PC-3 (cell line): Measurements from ENCODE around the gene HS3ST2. TPM values are rescaled to one million over a fixed set of nuclear protein-coding genes. Genes with fewer than 3 reads are reported as not detected.

Source experiments
- ATAC-seq: fragments of 200-7000 bp; cut with Tn5 transposase; 2 replicates; pipeline ENCODE4 v1.9.1; 2020; ENCODE audit warnings: mild to moderate bottlenecking, moderate library complexity
- BruUV-seq: library from RNA; stranded (reverse); fragments of 400-500 nt; replicated peaks from 2 replicates; lab custom pipeline; 2021; lab: Mats Ljungman, UMichigan
- CTCF ChIA-PET: fragments of 300-600 bp; sonication (Branson Sonifier 250); formaldehyde crosslinking; loops from one replicate; lab custom pipeline; 2022; ENCODE audit warnings: antibody characterized with exemption; lab: Charles Lee
- POLR2A ChIA-PET: fragments of 300-600 bp; sonication (Branson Sonifier 250); formaldehyde crosslinking; loops from one replicate; lab custom pipeline; 2022; ENCODE audit warnings: antibody characterized with exemption; ENCODE audit not compliant: unreplicated experiment; lab: Charles Lee
- DNase-seq: peaks from one replicate; pipeline ENCODE4 v3.0.0-alpha.2; 2015
- H2AFZ ChIP-seq: fragments of 300-600 bp; sonication (generic); 2 replicates; pipeline ENCODE4 v1.6.0; 2016; ENCODE audit warnings: antibody characterized with exemption, low read length
- H3F3A ChIP-seq: fragments of 300-600 bp; sonication (generic); one replicate; pipeline ENCODE4 v1.6.0; 2017; ENCODE audit warnings: antibody characterized with exemption, low read length, control low read depth, mild to moderate bottlenecking; ENCODE audit not compliant: unreplicated experiment
- H3K27ac ChIP-seq: fragments of 300-600 bp; sonication (generic); 2 replicates; pipeline ENCODE4 v1.5.1; 2016; ENCODE audit warnings: mild to moderate bottlenecking, low read length
- H3K27me3 ChIP-seq: fragments of 300-600 bp; sonication (generic); 2 replicates; pipeline ENCODE4 v1.6.1; 2016; ENCODE audit warnings: low read length, mixed read lengths
- H3K36me3 ChIP-seq: fragments of 300-600 bp; sonication (generic); 2 replicates; pipeline ENCODE4 v1.6.1; 2016; ENCODE audit warnings: low read depth, mixed run types, low read length, mixed read lengths
- H3K4me1 ChIP-seq: fragments of 300-600 bp; sonication (generic); 2 replicates; pipeline ENCODE4 v1.5.1; 2016; ENCODE audit warnings: low read length; ENCODE audit not compliant: insufficient read depth
- H3K4me2 ChIP-seq: fragments of 300-600 bp; sonication (generic); 2 replicates; pipeline ENCODE4 v1.6.0; 2016; ENCODE audit warnings: low read length
- H3K4me3 ChIP-seq: fragments of 300-600 bp; sonication (generic); 2 replicates; pipeline ENCODE4 v1.5.1; 2016; ENCODE audit warnings: mild to moderate bottlenecking, low read length, mixed read lengths
- H3K79me2 ChIP-seq: fragments of 300-600 bp; sonication (generic); 2 replicates; pipeline ENCODE4 v1.6.1; 2017; ENCODE audit warnings: low read length, mixed read lengths
- H3K9ac ChIP-seq: fragments of 300-600 bp; sonication (generic); 2 replicates; pipeline ENCODE4 v1.6.0; 2016; ENCODE audit warnings: mild to moderate bottlenecking, low read length
- H3K9me2 ChIP-seq: fragments of 300-600 bp; sonication (generic); replicated peaks from 2 replicates; pipeline ENCODE4 v1.6.1; 2016; ENCODE audit warnings: mixed run types, low read length, mixed read lengths
- H3K9me3 ChIP-seq: fragments of 300-600 bp; sonication (generic); 2 replicates; pipeline ENCODE4 v1.6.1; 2016; ENCODE audit warnings: low read length, mixed read lengths
- H4K20me1 ChIP-seq: fragments of 300-600 bp; sonication (generic); 2 replicates; pipeline ENCODE4 v1.6.1; 2016; ENCODE audit warnings: low read length, mixed read lengths
- CTCF ChIP-seq: fragments of 300-600 bp; sonication (generic); conservative IDR thresholded peaks from 2 replicates; pipeline ENCODE4 v1.5.1; 2017; ENCODE audit warnings: antibody characterized with exemption, low read depth, mild to moderate bottlenecking, low read length
- EZH2 ChIP-seq: fragments of 300-600 bp; sonication (generic); IDR thresholded peaks from one replicate; pipeline ENCODE4 v1.6.1; 2017; ENCODE audit warnings: antibody characterized with exemption, mild to moderate bottlenecking, low read length; ENCODE audit not compliant: unreplicated experiment
- EZH2phosphoT487 ChIP-seq: fragments of 300-600 bp; sonication (generic); IDR thresholded peaks from 2 replicates; pipeline ENCODE4 v1.6.1; 2018; ENCODE audit warnings: mild to moderate bottlenecking, antibody characterized with exemption, low read length, borderline replicate concordance
- intact Hi-C: fragments of 100-400 bp; cut with micrococcal nuclease; formaldehyde crosslinking; loops from 2 replicates; pipeline ENCODE4 v1.9.0; 2023
- total RNA-seq: library from RNA; depleted of rRNA; stranded (reverse); fragments of >200 nt; gene quantifications from 2 replicates; pipeline ENCODE4 v1.2.3, GENCODE V29; 2014

Gene HS3ST2
- total RNA-seq, 1 experiment from 2014 or later: not detected

- Histone ChIP-seq H4K20me1 (no peaks in the 10 kb centered on the region), H3K36me3 (no peaks in the 10 kb centered on the region), H3K27ac (no peak overlapping the region), H3K9ac (no peak overlapping the region), H3K4me3 (no peak overlapping the region), H2AFZ (no peak overlapping the region), H3K4me2 (no peak overlapping the region), H3K9me3 (no peaks in the 10 kb centered on the region), H3K4me1 (no peaks in the 10 kb centered on the region), H3K9me2 (no peaks in the 10 kb centered on the region), H3K27me3 (peaks cover 31% of the 10 kb centered on the region), H3F3A (no peaks in the 10 kb centered on the region), H3K79me2 (no peaks in the 10 kb centered on the region)
- intact Hi-C loops: no loop called here
- ATAC-seq (no peak), DNase-seq (no peak)
- TF ChIP-seq EZH2 (no peak), CTCF (no peak), EZH2phosphoT487 (no peak)
- ChIA-PET POLR2A (interaction anchor here (1.0 kb wide), 1 partner anchor 128 kb away, joined by 5 read pairs; no protein-coding TSS in a partner anchor), CTCF (no interaction called here)
- BruUV-seq: no TSS peak
These were observed 119.2 kb downstream of the HS3ST2 start for GRCh38 chr16:22933173-22933572.

DNA sequence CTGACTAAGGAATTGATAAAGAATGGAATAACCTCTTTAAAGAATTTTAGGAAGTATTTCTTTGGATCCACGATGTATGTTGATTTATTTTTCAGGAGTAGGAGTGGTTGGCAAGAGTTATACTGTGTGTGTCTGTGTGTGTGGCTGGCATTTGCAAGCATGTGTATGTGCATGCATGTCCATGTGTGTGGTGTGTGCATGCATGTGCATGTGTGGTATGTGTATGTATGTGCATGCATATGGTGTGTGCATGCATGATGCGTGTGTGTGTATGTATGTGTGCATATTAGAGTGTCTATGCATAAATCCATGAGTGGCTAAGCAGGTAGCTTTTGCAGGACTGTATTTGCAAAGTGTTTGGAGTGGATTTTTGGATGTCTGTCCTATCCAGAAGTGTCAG is 120.8 kb downstream of the HS3ST2 start:
- CTCF ChIA-PET: no interaction called here
- no peak for TF ChIP-seq CTCF
- TF ChIP-seq EZH2phosphoT487: no peak
- no peak for TF ChIP-seq EZH2

GRCh38 chr16:22937169-22937568 is 123.2 kb downstream of the HS3ST2 start:
- TF ChIP-seq EZH2phosphoT487 (no peak), EZH2 (no peak), CTCF (no peak)
- DNase-seq (no peak), ATAC-seq (no peak)
- Histone ChIP-seq H4K20me1 (no peaks in the 10 kb centered on the region), H3K9me2 (no peaks in the 10 kb centered on the region), H3K4me2 (no peak overlapping the region), H3K36me3 (no peaks in the 10 kb centered on the region), H3K4me1 (no peaks in the 10 kb centered on the region), H3K9ac (no peak overlapping the region), H3K79me2 (no peaks in the 10 kb centered on the region), H3K9me3 (no peaks in the 10 kb centered on the region), H2AFZ (no peak overlapping the region), H3K27ac (no peak overlapping the region), H3F3A (no peaks in the 10 kb centered on the region), H3K27me3 (peaks cover 12% of the 10 kb centered on the region), H3K4me3 (no peak overlapping the region)
- no TSS peak for BruUV-seq
- intact Hi-C loops: no loop called here
- ChIA-PET CTCF (no interaction called here), POLR2A (no interaction called here)

More for the DNA sequence above, 120.8 kb downstream of the HS3ST2 start:
- no peaks in the 10 kb centered on the region for H3K4me1 ChIP-seq
- BruUV-seq: no TSS peak
- H3K36me3 ChIP-seq: no peaks in the 10 kb centered on the region
- H3K27me3 ChIP-seq: peaks cover 17% of the 10 kb centered on the region
- no peaks in the 10 kb centered on the region for H3K79me2 ChIP-seq
- H3K4me2 ChIP-seq: no peak overlapping the region
- no peaks in the 10 kb centered on the region for H3K9me2 ChIP-seq
- no peak overlapping the region for H3K27ac ChIP-seq
- H2AFZ ChIP-seq: no peak overlapping the region
- no peaks in the 10 kb centered on the region for H3F3A ChIP-seq
- POLR2A ChIA-PET: no interaction called here
- no peaks in the 10 kb centered on the region for H3K9me3 ChIP-seq
- no peak overlapping the region for H3K9ac ChIP-seq
- H4K20me1 ChIP-seq: no peaks in the 10 kb centered on the region
- DNase-seq (no peak), ATAC-seq (no peak)
- intact Hi-C loops: no loop called here
- H3K4me3 ChIP-seq: no peak overlapping the region
